ENCODE results near the gene BCAP31. TPM values are rescaled to one million over a fixed set of nuclear protein-coding genes. Genes with fewer than 3 reads are reported as not detected.
A peak's percentile ranks its signal among the peaks of the same experiment; 100 is the strongest.

BCAP31 gene
- total RNA-seq, 1 experiment from 2014 or later, result 235 TPM

GRCh38 chrX:153669174-153669890, 54.9 kb downstream of the BCAP31 start:
- BruUV-seq (replicated peaks), result no TSS peak
- H3K27ac ChIP-seq (ENCODE audit: low read depth, low read length, poor library complexity, severe bottlenecking), result no peak overlapping the region
- H3K4me1 ChIP-seq (ENCODE audit: insufficient read depth, low read length, poor library complexity, severe bottlenecking), result no peaks in the 10 kb centered on the region
- peak; percentile 43 for DNase-seq (ENCODE audit: low spot score)
- H3K36me3 ChIP-seq (ENCODE audit: insufficient read depth, low read length, poor library complexity, severe bottlenecking), result no peaks in the 10 kb centered on the region
- no peak overlapping the region for H3K4me3 ChIP-seq (ENCODE audit: low read depth, low read length, poor library complexity, severe bottlenecking)
- intact Hi-C loops (cut with micrococcal nuclease; ENCODE audit: unreplicated experiment), result loop anchor here (2.0 to 10.0 kb wide), 3 partner anchors 115 to 712 kb away; no protein-coding TSS in a partner anchor
- CTCF ChIA-PET, result interaction anchor here (0.6 to 2.1 kb wide), 7 partner anchors 26 to 320 kb away, joined by 3 to 17 read pairs (median 3); no protein-coding TSS in a partner anchor
- TF ChIP-seq, protein P1, sequence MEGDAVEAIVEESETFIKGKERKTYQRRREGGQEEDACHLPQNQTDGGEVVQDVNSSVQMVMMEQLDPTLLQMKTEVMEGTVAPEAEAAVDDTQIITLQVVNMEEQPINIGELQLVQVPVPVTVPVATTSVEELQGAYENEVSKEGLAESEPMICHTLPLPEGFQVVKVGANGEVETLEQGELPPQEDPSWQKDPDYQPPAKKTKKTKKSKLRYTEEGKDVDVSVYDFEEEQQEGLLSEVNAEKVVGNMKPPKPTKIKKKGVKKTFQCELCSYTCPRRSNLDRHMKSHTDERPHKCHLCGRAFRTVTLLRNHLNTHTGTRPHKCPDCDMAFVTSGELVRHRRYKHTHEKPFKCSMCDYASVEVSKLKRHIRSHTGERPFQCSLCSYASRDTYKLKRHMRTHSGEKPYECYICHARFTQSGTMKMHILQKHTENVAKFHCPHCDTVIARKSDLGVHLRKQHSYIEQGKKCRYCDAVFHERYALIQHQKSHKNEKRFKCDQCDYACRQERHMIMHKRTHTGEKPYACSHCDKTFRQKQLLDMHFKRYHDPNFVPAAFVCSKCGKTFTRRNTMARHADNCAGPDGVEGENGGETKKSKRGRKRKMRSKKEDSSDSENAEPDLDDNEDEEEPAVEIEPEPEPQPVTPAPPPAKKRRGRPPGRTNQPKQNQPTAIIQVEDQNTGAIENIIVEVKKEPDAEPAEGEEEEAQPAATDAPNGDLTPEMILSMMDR (conservative IDR thresholded peaks at IDR 0.05; ENCODE audit: low read depth, low read length), result peak; percentile 88
- no peak for TF ChIP-seq EZH2 (IDR thresholded peaks at IDR 0.05; ENCODE audit: borderline replicate concordance, low read depth, low read length, poor library complexity, severe bottlenecking)
- H3K27me3 ChIP-seq (replicated peaks; ENCODE audit: insufficient read depth, low read depth, low read length, poor library complexity), result no peaks in the 10 kb centered on the region
- POLR2A ChIA-PET (ENCODE audit: low non-redundant PET), result no interaction called here
- no peaks in the 10 kb centered on the region for H3K9me3 ChIP-seq (ENCODE audit: low read depth, low read length, poor library complexity, severe bottlenecking)

DNA sequence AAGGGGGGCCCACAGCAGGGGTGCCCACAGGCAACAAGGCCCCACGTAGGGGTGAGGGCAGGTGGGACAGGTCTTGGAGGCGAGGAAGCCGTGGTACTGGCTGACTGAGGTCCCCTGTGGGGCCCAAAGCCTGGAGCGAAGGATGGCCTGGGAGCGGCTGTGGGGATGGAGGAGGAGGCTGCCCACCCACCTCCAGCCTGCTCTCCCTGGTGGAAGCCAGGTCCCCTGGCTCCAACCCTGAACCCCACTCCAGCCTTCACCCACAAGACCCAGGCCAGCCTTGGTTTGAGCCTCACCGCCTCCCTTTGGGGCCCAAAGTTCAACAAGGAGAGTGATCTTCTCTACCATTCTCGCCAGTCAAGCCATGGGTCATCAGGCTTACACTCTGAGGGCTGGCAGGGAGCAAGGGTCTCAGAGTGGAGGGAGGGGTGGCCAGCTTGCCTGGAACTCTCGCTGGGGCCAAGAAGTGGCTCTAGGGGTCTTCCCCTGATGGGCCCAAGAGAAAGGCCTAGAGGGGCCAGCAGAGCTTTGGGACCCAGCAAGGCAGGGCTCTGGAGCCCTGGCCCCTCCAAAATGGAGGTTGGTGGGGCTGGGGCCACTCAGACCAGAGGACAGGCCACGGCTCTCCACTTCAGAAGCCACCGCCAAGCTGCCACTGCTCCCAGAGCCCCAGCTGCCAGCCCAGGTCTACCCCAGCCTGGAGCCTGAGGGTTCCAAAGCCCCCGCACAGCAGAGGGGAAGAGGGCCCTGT, 55.6 kb downstream of the BCAP31 start:
- H3K27ac ChIP-seq (ENCODE audit: low read depth, low read length, poor library complexity, severe bottlenecking), result no peak overlapping the region
- no peaks in the 10 kb centered on the region for H3K9me3 ChIP-seq (ENCODE audit: low read depth, low read length, poor library complexity, severe bottlenecking)
- no TSS peak for BruUV-seq (replicated peaks)
- H3K27me3 ChIP-seq (replicated peaks; ENCODE audit: insufficient read depth, low read depth, low read length, poor library complexity), result no peaks in the 10 kb centered on the region
- no peaks in the 10 kb centered on the region for H3K4me1 ChIP-seq (ENCODE audit: insufficient read depth, low read length, poor library complexity, severe bottlenecking)
- CTCF ChIA-PET, result interaction anchor here (0.6 to 2.1 kb wide), 12 partner anchors 10 to 321 kb away, joined by 3 to 17 read pairs (median 4); no protein-coding TSS in a partner anchor
- POLR2A ChIA-PET (ENCODE audit: low non-redundant PET), result no interaction called here
- no peak overlapping the region for H3K4me3 ChIP-seq (ENCODE audit: low read depth, low read length, poor library complexity, severe bottlenecking)
- H3K36me3 ChIP-seq (ENCODE audit: insufficient read depth, low read length, poor library complexity, severe bottlenecking), result no peaks in the 10 kb centered on the region
- no peak for DNase-seq (ENCODE audit: low spot score)
- intact Hi-C loops (cut with micrococcal nuclease; ENCODE audit: unreplicated experiment), result loop anchor here (1.0 to 10.0 kb wide), 4 partner anchors 21 to 711 kb away; partner anchors contain the start of gene DUSP9
- TF ChIP-seq, protein P1 (conservative IDR thresholded peaks at IDR 0.05; ENCODE audit: low read depth, low read length), result no peak
- TF ChIP-seq EZH2 (IDR thresholded peaks at IDR 0.05; ENCODE audit: borderline replicate concordance, low read depth, low read length, poor library complexity, severe bottlenecking), result no peak

DNA sequence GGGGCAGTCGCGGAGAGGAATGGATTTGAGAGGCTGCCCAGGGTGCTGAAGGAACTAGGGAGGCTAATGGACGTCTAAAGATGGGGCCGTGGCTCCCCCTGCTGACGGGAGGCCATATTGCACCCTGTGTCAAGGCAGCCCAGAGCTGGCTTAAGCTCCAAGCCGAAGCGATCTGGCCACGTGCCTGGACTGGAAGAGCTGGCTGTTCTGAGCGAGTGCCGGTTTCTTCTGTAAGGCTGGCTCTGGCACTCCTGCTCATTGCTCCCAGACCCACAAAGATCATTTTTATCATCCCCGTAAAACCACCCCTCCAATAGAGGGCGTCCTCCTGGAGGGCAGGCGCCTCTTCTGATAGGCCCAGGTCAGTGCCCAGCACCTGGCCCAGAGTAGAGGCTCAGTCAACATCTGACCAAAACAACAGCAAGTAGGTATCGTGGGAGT, 56.2 kb downstream of the BCAP31 start:
- intact Hi-C loops (cut with micrococcal nuclease; ENCODE audit: unreplicated experiment), result loop anchor here (1.0 to 10.0 kb wide), 5 partner anchors 21 to 711 kb away; partner anchors contain the start of gene DUSP9
- Histone ChIP-seq H3K27me3 (replicated peaks; ENCODE audit: insufficient read depth, low read depth, low read length, poor library complexity) (no peaks in the 10 kb centered on the region), H3K4me3 (ENCODE audit: low read depth, low read length, poor library complexity, severe bottlenecking) (peak overlapping the region; percentile 38), H3K4me1 (ENCODE audit: insufficient read depth, low read length, poor library complexity, severe bottlenecking) (no peaks in the 10 kb centered on the region), H3K36me3 (ENCODE audit: insufficient read depth, low read length, poor library complexity, severe bottlenecking) (no peaks in the 10 kb centered on the region), H3K9me3 (ENCODE audit: low read depth, low read length, poor library complexity, severe bottlenecking) (no peaks in the 10 kb centered on the region), H3K27ac (ENCODE audit: low read depth, low read length, poor library complexity, severe bottlenecking) (no peak overlapping the region)
- DNase-seq (ENCODE audit: low spot score), result peak; percentile 88
- no TSS peak for BruUV-seq (replicated peaks)
- TF ChIP-seq, protein P1 (conservative IDR thresholded peaks at IDR 0.05; ENCODE audit: low read depth, low read length), result peak; percentile 86
- TF ChIP-seq EZH2 (IDR thresholded peaks at IDR 0.05; ENCODE audit: borderline replicate concordance, low read depth, low read length, poor library complexity, severe bottlenecking), result no peak
- CTCF ChIA-PET, result interaction anchor here (0.6 to 2.1 kb wide), 8 partner anchors 9 to 129 kb away, joined by 3 to 17 read pairs (median 4); no protein-coding TSS in a partner anchor
- POLR2A ChIA-PET (ENCODE audit: low non-redundant PET), result no interaction called here
